Activated T-helper 1 cell treated with Interleukin-2 at 50 U/mL for 16 hours (primary cell): ENCODE results near the gene DEFB114.
"Not testable (repeated sequence)": the region's sequence is repeated elsewhere in the genome, so short reads cannot be mapped to it uniquely, and the experiment has no call there.

Experiments
- DNase-seq: peaks from one replicate; pipeline ENCODE4 v3.0.0-alpha.2; 2020; ENCODE audit warnings: low read depth

The DEFB114 gene

GRCh38 chr6:49964064-49964463 is at the start of gene DEFB114:
TSS of gene DEFB114 (minus strand) at chr6:49964164. CDS start at chr6:49964105, 59 bp downstream.
- no peak for DNase-seq

GRCh38 chr6:50007819-50008218 is 43.9 kb upstream of the DEFB114 start:
- no peak for DNase-seq

- no peak for DNase-seq
Observed at GRCh38 chr6:50003139-50003538, 39.2 kb upstream of the DEFB114 start.

- no peak for DNase-seq
Observed at GRCh38 chr6:49995278-49995677, 31.3 kb upstream of the DEFB114 start.

GRCh38 chr6:49988900-49989299 is 24.9 kb upstream of the DEFB114 start:
- no peak for DNase-seq

GRCh38 chr6:49987749-49988148 is 23.8 kb upstream of the DEFB114 start:
- DNase-seq = no peak

- DNase-seq = no peak
Observed at GRCh38 chr6:49986551-49986950, 22.6 kb upstream of the DEFB114 start.

GRCh38 chr6:49982046-49982445 is 18.1 kb upstream of the DEFB114 start:
- DNase-seq = no peak

GRCh38 chr6:49980898-49981297 is 16.9 kb upstream of the DEFB114 start:
- DNase-seq = no peak

GRCh38 chr6:49979584-49979983 is 15.6 kb upstream of the DEFB114 start:
- no peak for DNase-seq

- no peak for DNase-seq
Observed at GRCh38 chr6:49978332-49979226, 14.6 kb upstream of the DEFB114 start.

- DNase-seq = no peak
Observed at GRCh38 chr6:49969605-49970004, 5.6 kb upstream of the DEFB114 start, which contains the start of gene DEFB113. TSS of gene DEFB113 (minus strand) at chr6:49969625. CDS start at chr6:49969625, 0 bp downstream.

- DNase-seq = no peak
Observed at GRCh38 chr6:49966823-49967222, 2.9 kb upstream of the DEFB114 start.

- DNase-seq = no peak
Observed at GRCh38 chr6:49966334-49966733, 2.4 kb upstream of the DEFB114 start.

GRCh38 chr6:49958180-49958579 is 5.8 kb downstream of the DEFB114 start:
- DNase-seq = no peak

GRCh38 chr6:49955847-49956246 is 8.1 kb downstream of the DEFB114 start:
- no peak for DNase-seq

- no peak for DNase-seq
Observed at GRCh38 chr6:49951926-49952325, 12.0 kb downstream of the DEFB114 start.

- DNase-seq = no peak
Observed at GRCh38 chr6:49950415-49950751, 13.6 kb downstream of the DEFB114 start.

- DNase-seq = no peak
Observed at GRCh38 chr6:49949062-49949461, 14.9 kb downstream of the DEFB114 start.

GRCh38 chr6:49946835-49947234 is 17.1 kb downstream of the DEFB114 start:
- DNase-seq = no peak

GRCh38 chr6:49944068-49944467 is 19.9 kb downstream of the DEFB114 start:
- DNase-seq = not testable (repeated sequence)

GRCh38 chr6:49939993-49940498 is 23.9 kb downstream of the DEFB114 start:
- DNase-seq = no peak

- no peak for DNase-seq
Observed at GRCh38 chr6:49937811-49938210, 26.2 kb downstream of the DEFB114 start.

GRCh38 chr6:49937017-49937416 is 26.9 kb downstream of the DEFB114 start:
- DNase-seq = no peak
